ENCODE results near the gene TM4SF18. TPM values are rescaled to one million over a fixed set of nuclear protein-coding genes. Genes with fewer than 3 reads are reported as not detected.

TM4SF18 gene
- total RNA-seq, 1 experiment from 2014 or later, result 0.34 TPM

GRCh38 chr3:149340310-149340933 is 7.0 kb upstream of the TM4SF18 start:
- Histone ChIP-seq H3K79me2 (ENCODE audit: insufficient read depth, low read length) (no peaks in the 10 kb centered on the region), H3K27me3 (ENCODE audit: insufficient read depth, low read length) (no peaks in the 10 kb centered on the region), H3K9me2 (ENCODE audit: insufficient read depth) (no peaks in the 10 kb centered on the region), H3K4me1 (ENCODE audit: control insufficient read depth in 1 of 2, insufficient read depth in 2 of 2, low read length in 2 of 2) (peaks cover 13 to 54% of the 10 kb centered on the region in 2 experiments; a peak in 3 of 4 replicates), H3K36me3 (ENCODE audit: control insufficient read depth in 1 of 2, insufficient read depth in 2 of 2, low read length in 2 of 2) (no peaks in the 10 kb centered on the region), H3K27ac (ENCODE audit: low read depth, low read length) (peak overlapping the region; percentile 70), H3K9ac (ENCODE audit: low read length) (peak overlapping the region; percentile 52), H3K4me2 (ENCODE audit: low read length) (peak overlapping the region; percentile 74), H4K20me1 (ENCODE audit: insufficient read depth) (no peaks in the 10 kb centered on the region), H2AFZ (ENCODE audit: low read depth, low read length, poor library complexity, severe bottlenecking) (peak overlapping the region; percentile 47), H3K4me3 (replicated peaks in 1 of 2; ENCODE audit: low read depth in 1 of 2, low read length in 2 of 2) (peak overlapping the region; percentile 21 to 40), H3K9me3 (ENCODE audit: control insufficient read depth in 1 of 2, insufficient read depth in 1 of 2, low read depth in 1 of 2, low read length in 2 of 2) (no peaks in the 10 kb centered on the region)
- BruUV-seq (replicated peaks), result no TSS peak
- TF ChIP-seq ATF3 (IDR thresholded peaks at IDR 0.05), result no peak
- no peak for TF ChIP-seq SRF (IDR thresholded peaks at IDR 0.05; ENCODE audit: low read depth)
- no peak for TF ChIP-seq POLR2AphosphoS5 (IDR thresholded peaks at IDR 0.05; ENCODE audit: low read depth, low read length)
- TF ChIP-seq JUND (IDR thresholded peaks at IDR 0.05), result no peak
- no peak for TF ChIP-seq RAD21 (IDR thresholded peaks at IDR 0.05; ENCODE audit: low read depth)
- TF ChIP-seq ZNF274 (IDR thresholded peaks at IDR 0.05; ENCODE audit: low read depth, low read length), result no peak
- TF ChIP-seq REST (IDR thresholded peaks at IDR 0.05; ENCODE audit: low read depth), result no peak
- no peak for TF ChIP-seq EGR1 (IDR thresholded peaks at IDR 0.05; ENCODE audit: low read depth)
- no peak for TF ChIP-seq EZH2phosphoT487 (IDR thresholded peaks at IDR 0.05; ENCODE audit: borderline replicate concordance)
- TF ChIP-seq CBX3 (IDR thresholded peaks at IDR 0.05; ENCODE audit: low read depth), result no peak
- TF ChIP-seq YY1 (IDR thresholded peaks at IDR 0.05; ENCODE audit: extremely low read depth, insufficient replicate concordance, low read depth, low read length), result no peak
- no peak for TF ChIP-seq CTCF (IDR thresholded peaks at IDR 0.05 in 2 of 3, conservative IDR thresholded peaks at IDR 0.05 in 1 of 3; ENCODE audit: borderline replicate concordance in 1 of 3, insufficient read depth in 1 of 3, low read depth in 2 of 3, low read length in 2 of 3)
- TF ChIP-seq, protein P1, sequence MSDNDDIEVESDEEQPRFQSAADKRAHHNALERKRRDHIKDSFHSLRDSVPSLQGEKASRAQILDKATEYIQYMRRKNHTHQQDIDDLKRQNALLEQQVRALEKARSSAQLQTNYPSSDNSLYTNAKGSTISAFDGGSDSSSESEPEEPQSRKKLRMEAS (IDR thresholded peaks at IDR 0.05), result no peak
- no peak for TF ChIP-seq ZBTB33 (IDR thresholded peaks at IDR 0.05; ENCODE audit: extremely low read depth, insufficient replicate concordance, low read length)
- TF ChIP-seq SP1 (IDR thresholded peaks at IDR 0.05; ENCODE audit: low read depth), result no peak
- TF ChIP-seq FOSL1 (IDR thresholded peaks at IDR 0.05; ENCODE audit: low read depth), result no peak
- TF ChIP-seq TCF7L2 (IDR thresholded peaks at IDR 0.05; ENCODE audit: borderline replicate concordance, extremely low read depth, insufficient read depth, insufficient read length), result no peak
- no peak for TF ChIP-seq ELF1 (IDR thresholded peaks at IDR 0.05; ENCODE audit: borderline replicate concordance, low read depth)
- DNase-seq (ENCODE audit: low read depth, low spot score), result no peak
- RAD21 ChIA-PET (ENCODE audit: low non-redundant PET in 1 of 2, low total read pairs in 2 of 2, uncharacterized antibody in 2 of 2, unreplicated experiment in 2 of 2), result no interaction called here
- ATAC-seq, result peak; percentile 52
- intact Hi-C loops (cut with micrococcal nuclease), result no loop called here
- CTCF ChIA-PET, result no interaction called here
- POLR2A ChIA-PET, result interaction anchor here (1.2 kb wide), 1 partner anchor 10 kb away, joined by 4 read pairs; no protein-coding TSS in a partner anchor

Data from HCT116 (cell line).